HL-60/S4 treated with phorbol 12-myristate 13-acetate at 8.2 ng/mL for 4 days and 3 days (cell line): ENCODE measurements around the gene WNT11.

ENCODE experiments used
- in situ Hi-C: fragments of 300-500 bp; cut with MboI; formaldehyde crosslinking; loops from 2 replicates; pipeline ENCODE4 v1.15.0; 2022; ENCODE audit warnings: low sequenced_read_pairs

WNT11 gene

GRCh38 chr11:76206327-76207081 lies at the start of gene WNT11:
Gene WNT11 (minus strand): TSS chr11:76206502. CDS start chr11:76206407, 95 bp downstream.
- in situ Hi-C loops, result loop anchor here (10.0 kb wide), 1 partner anchor 108 kb away; no protein-coding TSS in a partner anchor

GRCh38 chr11:76253416-76253815 lies 47.1 kb upstream of the WNT11 start:
- in situ Hi-C loops, result no loop called here

GRCh38 chr11:76252631-76253070 lies 46.3 kb upstream of the WNT11 start:
- in situ Hi-C loops, result no loop called here

- in situ Hi-C loops, result no loop called here
These were observed 45.3 kb upstream of the WNT11 start for GRCh38 chr11:76251576-76251975.

DNA sequence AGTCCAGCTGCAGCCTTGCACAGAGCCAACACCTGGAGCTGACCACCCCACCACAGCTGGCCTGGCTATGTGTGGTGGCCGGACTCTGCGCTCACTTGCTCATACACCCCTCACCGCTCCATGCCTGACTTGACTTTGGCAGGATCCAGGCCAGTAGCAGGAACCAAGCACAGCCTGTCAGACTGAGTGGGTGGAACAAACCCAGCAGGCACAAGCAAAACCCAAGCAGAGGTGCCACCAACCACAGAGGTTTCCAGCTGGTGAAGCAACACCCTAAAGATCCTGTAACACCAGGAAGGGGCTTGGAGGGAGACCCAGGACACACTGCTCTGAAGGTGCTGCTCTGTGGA lies 44.9 kb upstream of the WNT11 start:
- in situ Hi-C loops, result no loop called here

DNA sequence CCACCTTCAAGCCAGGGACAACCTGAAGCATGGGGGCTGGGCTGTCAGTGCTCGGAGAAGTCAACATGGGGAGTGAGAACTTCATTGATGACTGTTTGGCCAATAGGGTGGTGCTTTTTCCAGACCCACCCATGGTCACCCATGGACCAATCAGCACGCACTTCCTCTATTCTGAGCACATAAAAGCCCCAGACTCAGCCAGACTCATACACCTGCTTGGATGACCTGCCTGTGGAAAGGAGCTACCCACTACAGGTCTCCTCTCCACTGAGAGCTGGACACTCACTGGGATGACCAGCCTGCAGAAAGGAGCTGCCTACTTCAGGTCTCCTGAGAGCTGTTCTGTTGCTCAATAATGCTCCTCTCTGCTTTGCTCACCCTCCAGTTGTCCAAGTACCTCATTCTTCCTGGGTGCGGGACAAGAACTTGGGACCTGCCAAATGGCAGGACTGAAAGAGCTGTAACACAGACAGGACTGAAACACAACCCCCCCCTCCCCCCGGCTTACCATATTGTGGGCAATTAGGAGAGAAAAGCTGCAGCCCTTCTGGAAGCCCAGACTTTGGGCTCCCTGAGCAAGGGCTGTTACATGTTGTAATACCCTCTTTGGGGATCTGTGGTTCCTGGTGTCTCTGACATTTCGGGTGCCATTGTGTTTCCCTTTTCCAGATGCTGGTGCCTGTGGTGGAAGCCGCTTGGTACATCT lies 44.4 kb upstream of the WNT11 start:
- in situ Hi-C loops, result no loop called here

GRCh38 chr11:76249195-76249741 lies 43.0 kb upstream of the WNT11 start:
- in situ Hi-C loops, result no loop called here

DNA sequence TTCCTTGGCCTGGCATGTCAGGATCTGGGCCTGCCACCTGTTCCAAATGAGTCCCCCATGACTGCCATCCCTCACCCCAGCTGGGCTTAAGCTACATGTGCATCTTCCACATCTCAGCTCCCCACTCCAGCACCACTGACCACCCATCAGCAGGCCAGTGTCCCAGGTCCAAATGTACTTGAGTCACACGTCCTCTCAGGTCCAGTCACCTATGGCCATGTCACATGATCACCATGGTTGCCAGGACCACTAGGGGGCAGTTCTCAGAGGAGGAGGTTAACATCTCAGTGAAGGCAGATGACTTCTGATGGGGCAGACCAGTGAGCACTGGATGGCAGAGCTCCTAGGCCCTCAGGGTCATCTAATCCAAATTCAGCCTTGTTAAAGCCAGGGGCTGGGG lies 41.9 kb upstream of the WNT11 start:
- in situ Hi-C loops, result no loop called here

DNA sequence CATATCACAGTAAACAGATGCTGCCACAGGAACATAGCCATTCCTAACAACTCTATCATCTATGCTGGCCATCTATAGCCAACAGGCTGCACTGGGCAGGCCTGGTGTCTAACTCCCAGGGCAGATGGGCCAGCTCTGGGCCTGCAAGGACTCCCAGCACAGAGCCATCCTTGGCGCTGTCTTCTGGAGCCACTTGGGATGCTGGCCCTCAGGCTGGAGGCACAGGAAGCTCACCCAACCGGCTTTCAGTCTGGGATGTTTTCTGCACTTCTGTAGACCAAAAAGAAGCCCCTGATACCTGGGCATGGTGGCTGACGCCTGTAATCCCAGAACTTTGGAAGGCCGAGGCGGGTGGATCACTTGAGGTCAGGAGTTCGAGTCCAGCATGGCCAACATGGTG lies 40.8 kb upstream of the WNT11 start:
- in situ Hi-C loops, result no loop called here

DNA sequence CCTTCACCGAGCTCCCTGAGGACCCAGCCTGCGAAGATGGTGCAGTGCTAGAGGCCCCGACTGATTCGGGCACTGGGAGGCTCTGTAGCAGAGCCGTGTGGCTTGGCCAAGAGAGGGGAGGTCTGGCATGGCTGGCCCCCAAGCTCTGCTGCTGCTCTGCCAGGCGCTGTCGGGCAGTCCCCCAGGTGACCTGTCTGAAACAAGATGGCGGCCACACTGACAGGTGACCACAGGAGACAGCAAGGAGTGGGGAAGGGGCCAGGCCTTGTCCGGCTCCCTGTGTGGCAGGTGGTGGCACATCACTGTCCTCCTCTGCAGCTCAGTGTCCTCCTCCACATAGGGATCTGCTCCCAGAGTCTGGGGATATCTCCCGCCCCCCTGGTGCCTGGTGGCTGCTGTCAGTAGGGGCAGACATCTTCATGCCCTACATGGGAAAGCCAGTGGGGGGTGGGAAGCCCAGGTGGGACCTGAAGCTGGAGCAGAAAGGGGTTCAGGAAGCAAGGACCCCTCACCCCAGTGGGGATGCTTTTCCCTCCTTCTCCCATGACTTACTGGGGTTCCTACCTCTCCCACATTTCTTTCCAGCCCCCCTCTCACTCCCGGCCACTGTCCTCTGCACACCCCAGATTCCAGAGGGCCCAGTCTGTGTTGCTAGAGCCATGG lies 40.1 kb upstream of the WNT11 start:
- in situ Hi-C loops, result no loop called here

DNA sequence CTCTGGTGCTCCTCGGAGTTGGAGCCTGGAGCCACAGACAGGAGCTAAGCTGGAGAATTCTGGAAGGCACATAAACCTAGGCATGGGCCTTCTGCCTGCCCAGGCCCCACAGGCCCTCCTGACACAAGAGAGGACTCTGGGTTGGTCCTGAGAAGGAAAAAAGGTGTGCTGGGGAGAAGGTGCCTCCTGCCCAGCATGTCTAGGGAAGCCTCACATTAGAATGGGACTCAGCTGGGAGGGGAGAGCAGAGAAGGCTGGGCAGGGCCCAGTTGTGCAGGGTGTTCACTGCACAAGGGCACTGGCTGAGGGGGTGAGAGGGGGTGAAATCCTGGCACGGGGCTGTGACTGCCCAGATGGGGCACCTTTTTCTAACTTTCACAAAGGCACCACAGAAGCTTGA lies 39.4 kb upstream of the WNT11 start:
- in situ Hi-C loops, result no loop called here

DNA sequence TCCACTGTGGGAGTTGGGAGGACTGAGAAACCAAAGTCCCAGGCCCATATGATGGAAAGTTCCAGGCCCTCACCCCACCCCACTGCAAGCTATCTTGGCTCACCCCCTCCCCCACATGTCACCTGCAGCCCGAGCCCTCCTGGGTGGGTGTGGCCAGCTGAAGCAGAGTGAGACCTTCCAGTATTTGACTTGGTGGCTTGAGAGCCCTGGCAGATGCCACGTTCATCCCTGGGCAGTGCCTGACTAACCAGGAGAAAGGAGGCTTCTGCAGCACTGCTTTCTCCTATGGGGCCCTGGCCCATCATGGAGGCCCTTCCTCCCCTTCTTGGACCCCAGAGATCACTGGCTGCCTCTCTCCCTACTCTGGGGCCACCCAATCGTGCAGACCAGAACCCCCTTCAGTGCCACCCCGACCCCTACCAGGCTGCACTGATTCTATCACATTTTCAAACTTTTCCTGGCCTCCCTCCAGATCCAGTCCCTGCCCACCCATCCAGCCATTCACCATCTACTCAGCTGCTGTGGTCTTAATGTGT lies 38.1 kb upstream of the WNT11 start:
- in situ Hi-C loops, result no loop called here

- in situ Hi-C loops, result no loop called here
These were observed 37.6 kb upstream of the WNT11 start for GRCh38 chr11:76243957-76244285.

GRCh38 chr11:76243193-76243956 lies 37.1 kb upstream of the WNT11 start:
- in situ Hi-C loops, result no loop called here

DNA sequence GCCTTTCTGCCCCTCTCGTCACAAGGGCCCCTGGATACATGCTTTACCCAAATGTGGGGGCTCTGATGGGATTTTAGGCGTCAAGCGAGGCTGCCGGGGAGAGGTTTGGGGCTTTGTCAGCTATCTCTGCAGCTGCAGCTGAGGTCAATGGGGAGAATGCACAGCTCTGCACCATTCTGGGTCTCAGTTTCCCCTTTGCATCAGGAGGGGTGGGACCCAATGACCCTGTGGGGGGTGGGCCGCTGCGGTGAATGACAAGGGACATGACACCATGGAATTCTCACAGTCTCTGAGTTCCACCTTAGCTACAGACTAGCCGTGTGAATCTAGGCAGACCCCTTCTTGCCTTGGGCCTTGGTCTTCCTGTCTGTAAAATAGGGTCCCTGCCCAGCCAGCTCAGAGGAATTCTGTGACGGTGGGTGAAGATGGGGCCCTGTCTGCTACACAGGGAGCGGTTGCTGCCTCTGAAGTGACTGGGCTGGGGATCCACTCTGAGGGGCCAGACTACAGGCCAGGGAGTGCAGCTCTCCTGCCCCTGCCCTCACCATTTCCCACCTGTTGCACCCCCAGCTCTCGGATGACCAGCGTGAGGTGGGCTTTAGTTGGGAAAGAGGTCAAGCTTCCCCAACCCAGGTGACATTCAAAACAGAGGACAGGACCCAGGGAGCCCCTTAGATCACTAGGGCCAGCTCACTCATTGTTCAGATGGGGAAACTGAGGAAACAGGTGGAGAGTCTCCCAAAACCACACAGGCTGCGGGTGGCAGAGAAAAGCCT lies 35.9 kb upstream of the WNT11 start:
- in situ Hi-C loops, result no loop called here

GRCh38 chr11:76241243-76242000 lies 35.1 kb upstream of the WNT11 start:
- in situ Hi-C loops, result no loop called here

- in situ Hi-C loops, result no loop called here
These were observed 34.4 kb upstream of the WNT11 start for GRCh38 chr11:76240666-76241065.

DNA sequence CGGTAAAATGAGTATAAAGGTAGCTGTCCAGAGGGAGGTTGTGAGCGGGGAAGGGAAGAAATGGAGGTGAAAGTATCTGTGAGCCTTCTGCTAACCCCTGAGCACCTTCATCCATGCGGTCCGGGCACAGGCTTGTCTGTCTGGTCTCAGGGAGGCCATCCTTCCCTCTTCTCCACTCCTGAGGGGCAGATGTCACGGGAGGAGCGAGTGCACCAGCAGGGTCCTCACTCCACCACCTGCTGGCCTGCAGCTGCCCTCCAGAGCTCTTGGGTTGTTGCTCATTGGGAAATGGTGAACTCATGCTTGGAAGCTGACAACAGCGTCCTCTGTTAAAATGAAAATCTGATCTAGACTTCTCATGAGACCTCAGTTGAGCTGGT lies 33.8 kb upstream of the WNT11 start:
- in situ Hi-C loops, result no loop called here

- in situ Hi-C loops, result no loop called here
These were observed 33.3 kb upstream of the WNT11 start for GRCh38 chr11:76239483-76240160.
